ENCODE results near the gene TFF2. TPM values are rescaled to one million over a fixed set of nuclear protein-coding genes. Genes with fewer than 3 reads are reported as not detected.

The TFF2 gene
- polyA plus RNA-seq, 3 donors = 0.94 to 505 (median 36.8) TPM

- WGBS, 3 donors = 46 to 82% (median 74%) methylated on average over 15 of the region's 15 CpGs
- H3K27ac ChIP-seq (ENCODE audit: low read depth, low read length) = no peak within 1 kb of the TSS
Measured at GRCh38 chr21:42315296-42315891, 35.4 kb downstream of the TFF2 start, which contains the start of gene TFF3. TSS of gene TFF3 (minus strand) at chr21:42315409. CDS start at chr21:42315374, 35 bp downstream.

GRCh38 chr21:42314616-42315295 is 36.0 kb downstream of the TFF2 start:
- 80 to 89% (median 82%) methylated on average over 6 of the region's 6 CpGs for WGBS, 3 donors
- no peak overlapping the region for H3K27ac ChIP-seq (ENCODE audit: low read depth, low read length)

- no peak overlapping the region for H3K27ac ChIP-seq (ENCODE audit: low read depth, low read length)
- 36 to 56% (median 40%) methylated on average over 13 of the region's 13 CpGs for WGBS, 3 donors
Measured at GRCh38 chr21:42313501-42313969, 37.3 kb downstream of the TFF2 start.

GRCh38 chr21:42312626-42313104 is 38.1 kb downstream of the TFF2 start:
- no peak overlapping the region for H3K27ac ChIP-seq (ENCODE audit: low read depth, low read length)
- WGBS, 3 donors = 78 to 89% (median 78%) methylated on average over 16 of the region's 16 CpGs

GRCh38 chr21:42311816-42312625 is 38.8 kb downstream of the TFF2 start:
- H3K27ac ChIP-seq (ENCODE audit: low read depth, low read length) = no peak overlapping the region
- WGBS, 3 donors = 47 to 86% (median 84%) methylated on average over 21 of the region's 21 CpGs

- WGBS, 3 donors = 90 to 92% (median 91%) methylated on average over 14 of the region's 14 CpGs
- H3K27ac ChIP-seq (ENCODE audit: low read depth, low read length) = no peak overlapping the region
Measured at GRCh38 chr21:42311160-42311559, 39.6 kb downstream of the TFF2 start.

GRCh38 chr21:42310411-42311001 is 40.3 kb downstream of the TFF2 start:
- 65 to 86% (median 77%) methylated on average over 12 of the region's 12 CpGs for WGBS, 3 donors
- H3K27ac ChIP-seq (ENCODE audit: low read depth, low read length) = no peak overlapping the region

GRCh38 chr21:42309753-42310213 is 41.0 kb downstream of the TFF2 start:
- no peak overlapping the region for H3K27ac ChIP-seq (ENCODE audit: low read depth, low read length)
- 11 to 17% (median 11%) methylated on average over 22 of the region's 22 CpGs for WGBS, 3 donors

GRCh38 chr21:42308914-42309752 is 41.7 kb downstream of the TFF2 start:
- no peak overlapping the region for H3K27ac ChIP-seq (ENCODE audit: low read depth, low read length)
- WGBS, 3 donors = 46 to 55% (median 49%) methylated on average over 23 of the region's 23 CpGs

GRCh38 chr21:42308161-42308913 is 42.5 kb downstream of the TFF2 start:
- 68 to 89% (median 71%) methylated on average over 17 of the region's 17 CpGs for WGBS, 3 donors
- H3K27ac ChIP-seq (ENCODE audit: low read depth, low read length) = no peak overlapping the region

GRCh38 chr21:42307106-42307505 is 43.7 kb downstream of the TFF2 start:
- 56 to 76% (median 74%) methylated on average over 5 of the region's 5 CpGs for WGBS, 3 donors
- no peak overlapping the region for H3K27ac ChIP-seq (ENCODE audit: low read depth, low read length)

GRCh38 chr21:42306366-42307035 is 44.3 kb downstream of the TFF2 start:
- H3K27ac ChIP-seq (ENCODE audit: low read depth, low read length) = no peak overlapping the region
- 57 to 85% (median 62%) methylated on average over 17 of the region's 17 CpGs for WGBS, 3 donors

GRCh38 chr21:42305707-42306147 is 45.1 kb downstream of the TFF2 start:
- no peak overlapping the region for H3K27ac ChIP-seq (ENCODE audit: low read depth, low read length)
- WGBS, 3 donors = 94 to 95% (median 95%) methylated on average over 33 of the region's 33 CpGs

GRCh38 chr21:42304556-42305454 is 46.0 kb downstream of the TFF2 start:
- no peak overlapping the region for H3K27ac ChIP-seq (ENCODE audit: low read depth, low read length)
- WGBS, 3 donors = 75 to 80% (median 80%) methylated on average over 22 of the region's 22 CpGs

- no peak overlapping the region for H3K27ac ChIP-seq (ENCODE audit: low read depth, low read length)
- 59 to 75% (median 70%) methylated on average over 3 of the region's 3 CpGs for WGBS, 3 donors
Measured at GRCh38 chr21:42303443-42303842, 47.4 kb downstream of the TFF2 start.
